Hematopoietic multipotent progenitor cell treated with erythropoietin and hydrocortisone succinate and interleukin-3 and kit ligand, for 6 days (in vitro differentiated cells): ENCODE results near the gene SLC35F1.

Experiments used
- DNase-seq: peaks from one replicate; pipeline ENCODE4 v3.0.0-alpha.2; 2015

SLC35F1 gene

GRCh38 chr6:118128755-118129154 is 221.7 kb downstream of the SLC35F1 start:
- no peak for DNase-seq

GRCh38 chr6:118134206-118134605 is 227.1 kb downstream of the SLC35F1 start:
- no peak for DNase-seq

- no peak for DNase-seq
Measured at GRCh38 chr6:118134736-118135135, 227.7 kb downstream of the SLC35F1 start.

- no peak for DNase-seq
Measured at GRCh38 chr6:118135371-118135770, 228.3 kb downstream of the SLC35F1 start.

GRCh38 chr6:118141211-118141610 is 234.1 kb downstream of the SLC35F1 start:
- DNase-seq, result no peak

- DNase-seq, result no peak
Measured at GRCh38 chr6:118146584-118146983, 239.5 kb downstream of the SLC35F1 start.

GRCh38 chr6:118147511-118147910 is 240.4 kb downstream of the SLC35F1 start:
- DNase-seq, result no peak

GRCh38 chr6:118148561-118148960 is 241.5 kb downstream of the SLC35F1 start:
- DNase-seq, result no peak

- DNase-seq, result no peak
Measured at GRCh38 chr6:118152524-118152923, 245.5 kb downstream of the SLC35F1 start.

- DNase-seq, result no peak
Measured at GRCh38 chr6:118161343-118161742, 254.3 kb downstream of the SLC35F1 start.

GRCh38 chr6:118163542-118163941 is 256.5 kb downstream of the SLC35F1 start:
- DNase-seq, result no peak

GRCh38 chr6:118165500-118165899 is 258.4 kb downstream of the SLC35F1 start:
- DNase-seq, result no peak

GRCh38 chr6:118168421-118168820 is 261.4 kb downstream of the SLC35F1 start:
- no peak for DNase-seq

GRCh38 chr6:118171852-118172251 is 264.8 kb downstream of the SLC35F1 start:
- no peak for DNase-seq

- DNase-seq, result no peak
Measured at GRCh38 chr6:118174071-118174470, 267.0 kb downstream of the SLC35F1 start.

GRCh38 chr6:118177720-118178119 is 270.7 kb downstream of the SLC35F1 start:
- DNase-seq, result no peak

- no peak for DNase-seq
Measured at GRCh38 chr6:118179048-118179447, 272.0 kb downstream of the SLC35F1 start.

- DNase-seq, result no peak
Measured at GRCh38 chr6:118186672-118187567, 279.9 kb downstream of the SLC35F1 start.

GRCh38 chr6:118187568-118188164 is 280.6 kb downstream of the SLC35F1 start:
- no peak for DNase-seq

GRCh38 chr6:118188561-118188960 is 281.5 kb downstream of the SLC35F1 start:
- no peak for DNase-seq

GRCh38 chr6:118197539-118197938 is 290.5 kb downstream of the SLC35F1 start:
- no peak for DNase-seq

GRCh38 chr6:118198746-118199145 is 291.7 kb downstream of the SLC35F1 start:
- DNase-seq, result no peak

GRCh38 chr6:118200160-118200559 is 293.1 kb downstream of the SLC35F1 start:
- DNase-seq, result no peak

GRCh38 chr6:118202517-118202916 is 295.5 kb downstream of the SLC35F1 start:
- no peak for DNase-seq
